ENCODE measurements around the gene SLC19A2. TPM values are rescaled to one million over a fixed set of nuclear protein-coding genes. Genes with fewer than 3 reads are reported as not detected.
"Not testable (repeated sequence)": the region's sequence is repeated elsewhere in the genome, so short reads cannot be mapped to it uniquely, and the experiment has no call there.

The SLC19A2 gene, protein sequence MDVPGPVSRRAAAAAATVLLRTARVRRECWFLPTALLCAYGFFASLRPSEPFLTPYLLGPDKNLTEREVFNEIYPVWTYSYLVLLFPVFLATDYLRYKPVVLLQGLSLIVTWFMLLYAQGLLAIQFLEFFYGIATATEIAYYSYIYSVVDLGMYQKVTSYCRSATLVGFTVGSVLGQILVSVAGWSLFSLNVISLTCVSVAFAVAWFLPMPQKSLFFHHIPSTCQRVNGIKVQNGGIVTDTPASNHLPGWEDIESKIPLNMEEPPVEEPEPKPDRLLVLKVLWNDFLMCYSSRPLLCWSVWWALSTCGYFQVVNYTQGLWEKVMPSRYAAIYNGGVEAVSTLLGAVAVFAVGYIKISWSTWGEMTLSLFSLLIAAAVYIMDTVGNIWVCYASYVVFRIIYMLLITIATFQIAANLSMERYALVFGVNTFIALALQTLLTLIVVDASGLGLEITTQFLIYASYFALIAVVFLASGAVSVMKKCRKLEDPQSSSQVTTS
- polyA plus RNA-seq (2013, experiment 1 of 2; ENCODE audit: insufficient read length), result 3.0 TPM
- polyA plus RNA-seq (2013, experiment 2 of 2; ENCODE audit: insufficient read length), result 4.0 TPM

DNA sequence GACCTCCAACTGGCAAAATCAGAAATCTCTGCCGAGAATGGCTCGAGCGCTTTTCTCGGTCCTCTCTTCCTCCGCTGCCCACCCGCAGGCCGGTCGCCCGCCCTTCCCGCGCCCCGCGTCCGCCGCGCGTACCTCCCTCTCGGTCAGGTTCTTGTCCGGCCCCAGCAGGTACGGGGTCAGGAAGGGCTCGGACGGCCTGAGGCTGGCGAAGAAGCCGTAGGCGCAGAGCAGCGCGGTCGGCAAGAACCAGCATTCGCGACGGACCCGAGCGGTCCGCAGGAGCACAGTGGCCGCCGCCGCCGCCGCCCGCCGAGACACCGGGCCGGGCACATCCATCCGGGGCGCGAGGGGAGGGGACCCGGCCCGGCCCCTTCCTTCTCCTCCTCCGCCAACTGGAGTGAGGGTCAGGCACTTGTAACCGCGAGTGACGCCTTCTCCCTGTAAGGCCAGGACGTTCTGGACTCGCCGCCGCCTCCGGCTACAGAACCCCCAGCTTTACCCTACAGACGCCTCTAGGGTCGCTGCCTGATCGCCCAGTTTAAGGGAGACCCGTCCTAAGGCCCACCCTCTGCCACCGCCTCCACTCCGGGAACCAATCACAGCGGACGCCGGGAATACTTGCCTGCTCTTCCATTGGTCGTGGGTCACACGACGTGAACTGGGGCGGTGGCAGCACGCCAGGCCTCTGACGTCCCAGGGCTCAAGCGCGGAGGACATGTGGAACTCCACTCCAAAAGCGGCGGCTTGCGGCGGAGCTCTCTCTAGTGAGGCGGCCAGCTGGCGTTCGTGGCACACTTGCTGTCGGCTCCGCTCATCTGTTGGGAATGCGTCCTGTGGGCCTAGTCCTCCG is at the start of gene SLC19A2:
Gene SLC19A2, minus strand, starts transcription at position 514 of the 850 bp plus-strand sequence. Its CDS starts 178 bp downstream, at position 336.
- DNase-seq, result peak; percentile 99

- DNase-seq, result no peak
Measured at GRCh38 chr1:169534653-169535052, 48.9 kb upstream of the SLC19A2 start.

GRCh38 chr1:169533528-169534190 is 47.9 kb upstream of the SLC19A2 start:
- DNase-seq, result not testable (repeated sequence)

GRCh38 chr1:169530448-169530847 is 44.7 kb upstream of the SLC19A2 start:
- no peak for DNase-seq

DNA sequence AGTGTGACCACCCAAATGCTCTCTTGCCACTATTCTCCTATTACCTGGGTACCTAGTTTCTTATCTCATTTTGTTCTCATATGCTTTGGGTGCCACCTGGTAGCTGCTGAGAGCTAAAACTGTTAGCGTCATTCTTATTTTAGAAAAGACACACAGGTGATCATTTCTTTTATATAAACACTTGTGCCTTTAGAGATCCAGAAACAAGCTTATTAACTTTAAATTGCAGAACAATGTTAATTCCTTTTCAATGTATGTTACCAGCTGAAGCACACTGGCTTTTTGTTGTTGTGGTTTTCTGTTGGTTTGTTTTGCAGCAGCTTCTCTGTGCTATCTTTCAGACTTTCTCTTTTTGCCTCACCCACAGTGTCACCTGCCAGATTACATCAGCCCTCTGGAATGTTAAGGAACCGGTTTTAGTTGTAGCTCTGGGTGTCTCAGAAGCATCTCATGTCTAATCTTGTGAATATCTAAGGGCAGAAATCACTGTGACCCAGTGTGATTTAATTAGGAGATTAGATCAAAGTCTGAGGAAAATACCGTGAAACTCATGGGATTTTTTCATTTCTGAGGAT is 43.4 kb upstream of the SLC19A2 start:
- no peak for DNase-seq

GRCh38 chr1:169528215-169529067 is 42.7 kb upstream of the SLC19A2 start:
- DNase-seq, result no peak

- DNase-seq, result no peak
Measured at GRCh38 chr1:169527451-169528214, 41.9 kb upstream of the SLC19A2 start.

GRCh38 chr1:169527001-169527400 is 41.3 kb upstream of the SLC19A2 start:
- DNase-seq, result no peak

- no peak for DNase-seq
Measured at GRCh38 chr1:169526120-169526832, 40.5 kb upstream of the SLC19A2 start.

GRCh38 chr1:169525391-169525790 is 39.6 kb upstream of the SLC19A2 start:
- no peak for DNase-seq

GRCh38 chr1:169523904-169524303 is 38.2 kb upstream of the SLC19A2 start:
- no peak for DNase-seq

GRCh38 chr1:169521226-169521625 is 35.5 kb upstream of the SLC19A2 start:
- no peak for DNase-seq

DNA sequence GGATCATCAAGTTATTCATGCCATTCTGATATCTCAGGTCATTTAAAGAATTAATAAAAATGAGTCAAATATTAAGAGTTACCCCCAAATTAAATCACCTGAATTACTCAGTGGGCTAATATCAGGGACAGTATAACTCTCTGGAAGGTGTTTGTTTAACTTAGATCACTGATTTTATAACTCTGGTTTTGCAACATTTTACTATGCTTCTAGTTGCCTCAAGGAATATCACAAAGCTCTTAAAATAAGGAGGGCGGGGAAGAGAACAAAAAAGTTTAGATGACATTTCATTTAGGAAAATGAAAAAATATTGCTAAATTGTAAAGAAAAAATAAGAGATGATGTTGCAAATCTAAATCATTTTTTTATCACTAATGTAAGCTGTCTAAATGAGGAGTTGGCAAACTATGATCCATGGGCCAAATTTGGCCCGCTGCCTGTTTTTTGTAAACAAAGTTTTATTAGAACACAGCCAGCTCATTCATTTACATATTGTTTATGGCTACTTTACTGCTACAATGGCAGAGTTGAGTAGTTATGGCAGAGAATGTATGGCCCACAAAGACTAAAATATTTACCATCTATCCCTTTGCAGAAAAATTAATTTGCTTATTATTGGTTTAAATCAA is 31.9 kb upstream of the SLC19A2 start:
- no peak for DNase-seq

- DNase-seq, result no peak
Measured at GRCh38 chr1:169515641-169516040, 29.9 kb upstream of the SLC19A2 start.

DNA sequence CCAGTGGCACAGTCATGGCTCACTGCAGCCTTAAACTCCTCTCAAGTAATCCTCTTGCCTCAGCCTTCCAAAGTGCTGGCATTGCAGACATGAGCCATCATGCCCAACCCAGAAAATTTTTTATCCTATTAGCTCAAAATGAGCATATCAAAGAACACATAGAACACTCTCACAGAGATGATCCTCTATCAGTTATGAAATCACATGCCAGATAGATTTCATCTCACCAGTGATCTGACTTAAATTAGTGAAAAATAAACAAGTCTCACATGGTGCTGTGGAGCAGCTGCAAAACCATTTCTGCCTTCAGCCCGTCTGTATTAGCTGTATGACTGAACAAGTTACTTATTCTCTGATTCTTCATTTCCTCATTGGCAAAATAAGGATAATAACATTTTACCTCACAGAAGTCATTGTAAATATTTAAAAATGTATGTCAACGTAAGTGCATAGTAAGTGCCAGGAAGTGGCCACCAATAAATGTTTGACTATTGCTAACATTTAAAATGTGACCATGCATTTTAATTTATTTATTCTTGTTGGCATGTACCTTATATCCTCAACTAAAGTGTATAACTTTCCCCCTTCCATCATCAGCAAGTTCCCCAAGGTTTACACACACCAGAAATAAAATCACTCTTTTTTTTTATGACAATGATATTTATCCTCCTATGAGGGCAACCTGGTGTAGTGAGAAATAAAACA is 29.0 kb upstream of the SLC19A2 start:
- DNase-seq, result no peak

- no peak for DNase-seq
Measured at GRCh38 chr1:169513208-169513607, 27.5 kb upstream of the SLC19A2 start.

DNA sequence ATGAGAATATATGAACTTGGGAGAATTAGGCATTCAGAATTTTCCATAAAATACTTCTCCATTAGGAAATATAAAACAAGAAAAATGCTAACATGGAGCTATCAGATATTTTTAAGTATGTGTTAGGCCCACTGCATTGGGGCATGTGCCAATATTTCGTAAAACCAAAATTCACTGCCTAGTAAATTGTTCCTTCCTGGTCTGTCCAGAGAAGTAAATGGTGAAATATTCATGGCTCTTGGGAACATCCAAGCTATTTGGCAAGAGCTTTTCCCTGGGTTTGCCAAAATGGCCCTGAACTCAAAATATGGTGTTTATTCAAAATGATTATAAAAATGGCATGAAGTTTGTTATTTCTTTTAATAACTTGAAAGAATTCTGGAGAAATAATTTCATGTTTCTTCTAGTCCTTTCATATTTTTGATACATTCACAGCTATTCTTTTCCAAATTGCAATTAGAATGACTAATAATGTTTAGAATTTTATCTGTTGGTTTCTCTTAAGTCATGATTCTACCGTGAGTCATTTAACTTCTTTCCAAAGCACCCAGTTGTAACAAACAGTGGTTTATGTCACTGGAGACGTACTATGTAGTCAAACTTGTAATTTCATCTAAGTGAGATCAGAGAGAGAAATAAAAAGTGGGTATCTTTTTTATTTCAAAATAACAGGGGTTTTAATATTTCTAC is 25.7 kb upstream of the SLC19A2 start:
- DNase-seq, result peak; percentile 33

DNA sequence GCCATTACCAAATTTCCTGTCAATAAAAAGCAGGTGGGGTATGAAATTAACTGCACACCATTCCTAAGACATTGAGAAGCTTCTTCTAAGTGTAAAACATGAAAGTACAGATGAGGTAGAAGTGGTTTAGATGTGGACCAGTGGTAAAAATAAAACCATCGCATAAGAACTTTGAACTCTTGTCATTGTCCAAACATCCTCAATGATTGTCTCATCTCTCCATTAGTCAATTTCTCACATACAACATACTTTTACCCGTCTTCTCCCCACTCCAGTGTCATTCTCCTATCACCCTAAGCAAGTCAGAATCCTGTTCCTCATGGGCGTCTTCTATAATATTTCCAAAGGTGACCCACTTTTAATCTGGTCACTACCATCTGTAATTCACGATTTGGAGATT is 24.3 kb upstream of the SLC19A2 start:
- DNase-seq, result no peak

Data from fibroblast of skin of back (primary cell).